ENCODE results near the gene IBSP.

Gene IBSP

DNA sequence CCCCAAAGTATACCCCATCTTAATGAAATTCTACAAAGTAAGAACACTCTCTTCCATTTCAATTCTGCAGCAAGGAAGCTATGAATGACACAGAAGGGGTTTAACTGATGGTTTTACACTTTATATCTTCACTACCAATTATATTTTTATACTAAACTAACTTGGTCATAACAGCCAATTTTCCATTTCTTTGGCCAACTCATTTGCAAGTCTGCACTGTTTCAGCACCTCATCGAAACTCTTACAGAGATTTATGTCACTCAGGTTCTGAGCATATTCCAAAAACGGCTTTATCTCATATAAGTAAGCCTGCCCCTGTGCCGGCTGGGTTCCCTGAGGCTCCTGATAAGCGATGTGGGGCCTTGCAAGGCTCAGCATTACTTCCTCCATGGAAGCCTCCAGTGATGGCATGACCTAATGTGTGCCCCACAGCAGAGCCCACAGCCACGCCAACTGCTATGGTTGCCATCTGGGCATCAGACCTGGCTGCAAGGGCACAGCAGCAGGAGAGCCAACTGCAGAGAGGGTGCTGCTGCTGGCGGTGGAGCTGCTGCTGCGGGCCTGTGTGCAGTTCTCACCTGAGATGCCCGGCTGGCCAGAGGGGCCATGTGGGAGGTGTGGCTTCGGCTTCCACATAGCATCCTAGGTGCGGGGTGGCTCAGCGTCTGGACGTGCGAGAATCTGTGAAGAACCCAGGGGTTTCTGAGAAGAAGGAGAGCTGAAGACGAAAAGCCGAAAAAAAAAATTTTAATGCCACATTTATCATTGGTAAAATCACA, 13.4 kb upstream of the IBSP start:
- DNase-seq (ENCODE audit: low read depth), result no peak
- in situ Hi-C loops (cut with HindIII; ENCODE audit: low sequenced_read_pairs), result no loop called here
- no peak overlapping the region for H3K4me3 ChIP-seq (ENCODE audit: low read depth, low read length)
- TF ChIP-seq, protein P1, sequence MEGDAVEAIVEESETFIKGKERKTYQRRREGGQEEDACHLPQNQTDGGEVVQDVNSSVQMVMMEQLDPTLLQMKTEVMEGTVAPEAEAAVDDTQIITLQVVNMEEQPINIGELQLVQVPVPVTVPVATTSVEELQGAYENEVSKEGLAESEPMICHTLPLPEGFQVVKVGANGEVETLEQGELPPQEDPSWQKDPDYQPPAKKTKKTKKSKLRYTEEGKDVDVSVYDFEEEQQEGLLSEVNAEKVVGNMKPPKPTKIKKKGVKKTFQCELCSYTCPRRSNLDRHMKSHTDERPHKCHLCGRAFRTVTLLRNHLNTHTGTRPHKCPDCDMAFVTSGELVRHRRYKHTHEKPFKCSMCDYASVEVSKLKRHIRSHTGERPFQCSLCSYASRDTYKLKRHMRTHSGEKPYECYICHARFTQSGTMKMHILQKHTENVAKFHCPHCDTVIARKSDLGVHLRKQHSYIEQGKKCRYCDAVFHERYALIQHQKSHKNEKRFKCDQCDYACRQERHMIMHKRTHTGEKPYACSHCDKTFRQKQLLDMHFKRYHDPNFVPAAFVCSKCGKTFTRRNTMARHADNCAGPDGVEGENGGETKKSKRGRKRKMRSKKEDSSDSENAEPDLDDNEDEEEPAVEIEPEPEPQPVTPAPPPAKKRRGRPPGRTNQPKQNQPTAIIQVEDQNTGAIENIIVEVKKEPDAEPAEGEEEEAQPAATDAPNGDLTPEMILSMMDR (IDR thresholded peaks at IDR 0.05; ENCODE audit: low read depth, low read length, missing control alignments), result no peak

DNA sequence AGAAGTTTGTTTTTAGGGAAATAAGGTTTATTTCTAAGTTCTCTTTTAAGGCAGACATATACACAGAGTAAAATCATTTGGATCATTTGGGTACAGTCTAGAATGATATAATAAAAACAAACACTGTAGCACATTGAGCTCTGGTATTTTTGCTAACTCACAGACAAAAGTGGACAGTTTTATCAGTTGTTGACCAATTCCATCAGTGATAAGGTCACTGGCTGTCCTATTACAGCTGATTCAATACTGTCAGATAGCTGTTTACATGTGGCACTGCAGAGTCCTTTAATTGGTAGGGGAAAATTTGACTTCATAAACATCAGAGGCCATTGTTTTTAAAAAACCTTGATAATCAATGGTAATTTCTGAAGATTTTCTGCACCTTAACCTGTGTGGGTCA, 3.5 kb downstream of the IBSP start:
- DNase-seq (ENCODE audit: low read depth), result no peak
- TF ChIP-seq, protein P1 (IDR thresholded peaks at IDR 0.05; ENCODE audit: low read depth, low read length, missing control alignments), result no peak
- H3K4me3 ChIP-seq (ENCODE audit: low read depth, low read length), result no peak overlapping the region
- in situ Hi-C loops (cut with HindIII; ENCODE audit: low sequenced_read_pairs), result no loop called here

DNA sequence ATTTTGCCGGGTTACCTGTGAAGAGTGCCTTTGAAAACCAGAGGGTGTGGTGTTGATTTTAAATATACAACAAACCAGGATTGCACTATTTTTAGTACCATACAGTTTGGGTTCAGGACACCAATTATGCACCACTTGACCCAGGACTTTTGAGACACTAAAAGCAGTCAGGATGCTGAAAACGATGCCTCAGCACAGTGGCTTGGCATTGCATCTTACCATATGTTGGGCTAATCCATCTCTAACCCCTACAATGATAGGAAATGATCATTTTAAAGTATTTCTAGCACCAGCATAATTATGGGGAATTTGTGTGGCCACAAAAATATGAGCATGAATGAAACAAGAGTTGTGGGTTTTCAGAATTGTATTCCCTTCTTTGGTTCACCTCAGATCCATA, 4.1 kb downstream of the IBSP start:
- in situ Hi-C loops (cut with HindIII; ENCODE audit: low sequenced_read_pairs), result no loop called here
- no peak for DNase-seq (ENCODE audit: low read depth)
- no peak overlapping the region for H3K4me3 ChIP-seq (ENCODE audit: low read depth, low read length)
- TF ChIP-seq, protein P1 (IDR thresholded peaks at IDR 0.05; ENCODE audit: low read depth, low read length, missing control alignments), result no peak

DNA sequence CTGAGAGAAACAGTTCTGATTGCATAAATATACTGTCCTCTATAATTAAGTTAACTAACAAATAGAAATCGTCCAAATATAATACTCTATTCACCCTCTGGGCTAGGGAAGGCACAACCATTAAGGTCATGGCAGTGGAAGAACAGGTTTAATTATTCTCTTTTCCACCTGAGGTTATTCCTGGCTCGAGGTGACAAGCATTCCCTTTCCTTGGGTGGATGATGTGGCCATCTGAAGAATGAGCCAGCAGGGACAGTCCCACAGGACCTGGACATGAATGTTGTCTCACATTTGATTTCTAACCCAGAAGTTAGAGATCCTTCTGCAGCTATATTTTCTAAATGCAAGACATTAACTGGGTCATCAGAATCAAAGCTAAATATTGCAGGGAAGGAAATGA, 5.5 kb downstream of the IBSP start:
- in situ Hi-C loops (cut with HindIII; ENCODE audit: low sequenced_read_pairs), result no loop called here
- no peak for DNase-seq (ENCODE audit: low read depth)
- no peak overlapping the region for H3K4me3 ChIP-seq (ENCODE audit: low read depth, low read length)
- TF ChIP-seq, protein P1 (IDR thresholded peaks at IDR 0.05; ENCODE audit: low read depth, low read length, missing control alignments), result no peak

GRCh38 chr4:87805971-87806370, 6.6 kb downstream of the IBSP start:
- TF ChIP-seq, protein P1 (IDR thresholded peaks at IDR 0.05; ENCODE audit: low read depth, low read length, missing control alignments), result no peak
- DNase-seq (ENCODE audit: low read depth), result no peak
- in situ Hi-C loops (cut with HindIII; ENCODE audit: low sequenced_read_pairs), result no loop called here
- no peak overlapping the region for H3K4me3 ChIP-seq (ENCODE audit: low read depth, low read length)

- no peak for DNase-seq (ENCODE audit: low read depth)
- in situ Hi-C loops (cut with HindIII; ENCODE audit: low sequenced_read_pairs), result no loop called here
- H3K4me3 ChIP-seq (ENCODE audit: low read depth, low read length), result no peak overlapping the region
- TF ChIP-seq, protein P1 (IDR thresholded peaks at IDR 0.05; ENCODE audit: low read depth, low read length, missing control alignments), result no peak
Measured at GRCh38 chr4:87806520-87806919, 7.2 kb downstream of the IBSP start.

Measured in astrocyte of the cerebellum (primary cell).